Stimulated activated CD8-positive, alpha-beta memory T cell treated with anti-CD3 and anti-CD28 coated beads, Interleukin-7, amount 100 ng/mL, for 48 hours (primary cell): ENCODE results near the gene GRIN2D.
A peak's percentile ranks its signal among the peaks of the same experiment; 100 is the strongest.

Source experiments
- DNase-seq, 2 donors: peaks; one replicate each; pipeline ENCODE4 v3.0.0-alpha.2; 2020; ENCODE audit warnings: low read depth in 1 of 2; ENCODE audit errors: extremely low read depth in 1 of 2

GRIN2D gene

GRCh38 chr19:48397263-48398101 is 4.0 kb downstream of the GRIN2D start:
- no peak for DNase-seq

GRCh38 chr19:48398102-48398374 is 4.6 kb downstream of the GRIN2D start:
- no peak for DNase-seq

GRCh38 chr19:48398375-48399235 is 5.1 kb downstream of the GRIN2D start:
- peak; percentile 65 to 79 for DNase-seq

- no peak for DNase-seq
Measured at GRCh38 chr19:48400018-48400742, 6.7 kb downstream of the GRIN2D start.

GRCh38 chr19:48401287-48401686 is 7.8 kb downstream of the GRIN2D start:
- no peak for DNase-seq

- no peak for DNase-seq
Measured at GRCh38 chr19:48403606-48404005, 10.1 kb downstream of the GRIN2D start.

- DNase-seq, result no peak
Measured at GRCh38 chr19:48405010-48405659, 11.7 kb downstream of the GRIN2D start.

- DNase-seq, result no peak
Measured at GRCh38 chr19:48405850-48406249, 12.4 kb downstream of the GRIN2D start.

GRCh38 chr19:48413879-48414587 is 20.6 kb downstream of the GRIN2D start:
- DNase-seq, result no peak

- peak in 1 of 2 donors; percentile 78 for DNase-seq
Measured at GRCh38 chr19:48415395-48415794, 21.9 kb downstream of the GRIN2D start.

- no peak for DNase-seq
Measured at GRCh38 chr19:48415806-48416221, 22.3 kb downstream of the GRIN2D start.

GRCh38 chr19:48417421-48417820 is 24.0 kb downstream of the GRIN2D start:
- no peak for DNase-seq

- no peak for DNase-seq
Measured at GRCh38 chr19:48418317-48419064, 25.0 kb downstream of the GRIN2D start.

- peak; percentile 76 to 83 for DNase-seq
Measured at GRCh38 chr19:48419158-48419920, 25.9 kb downstream of the GRIN2D start.

- no peak for DNase-seq
Measured at GRCh38 chr19:48421548-48421947, 28.1 kb downstream of the GRIN2D start.

- no peak for DNase-seq
Measured at GRCh38 chr19:48424694-48425219, 31.3 kb downstream of the GRIN2D start.

GRCh38 chr19:48428670-48429069 is 35.2 kb downstream of the GRIN2D start:
- no peak for DNase-seq

GRCh38 chr19:48433337-48433736 is 39.9 kb downstream of the GRIN2D start:
- no peak for DNase-seq

- no peak for DNase-seq
Measured at GRCh38 chr19:48436586-48436985, 43.1 kb downstream of the GRIN2D start.
